Airway epithelial cell (primary cell): Measurements from ENCODE around the gene SUMO3. TPM values are rescaled to one million over a fixed set of nuclear protein-coding genes. Genes with fewer than 3 reads are reported as not detected.

Experiments used
- total RNA-seq: library from RNA; depleted of rRNA; stranded (reverse); fragments of >200 nt; gene quantifications from 2 replicates; pipeline ENCODE4 v1.2.3, GENCODE V29; 2015

SUMO3 gene
- 74.9 and 75.6 TPM in 2 replicates for total RNA-seq

DNA sequence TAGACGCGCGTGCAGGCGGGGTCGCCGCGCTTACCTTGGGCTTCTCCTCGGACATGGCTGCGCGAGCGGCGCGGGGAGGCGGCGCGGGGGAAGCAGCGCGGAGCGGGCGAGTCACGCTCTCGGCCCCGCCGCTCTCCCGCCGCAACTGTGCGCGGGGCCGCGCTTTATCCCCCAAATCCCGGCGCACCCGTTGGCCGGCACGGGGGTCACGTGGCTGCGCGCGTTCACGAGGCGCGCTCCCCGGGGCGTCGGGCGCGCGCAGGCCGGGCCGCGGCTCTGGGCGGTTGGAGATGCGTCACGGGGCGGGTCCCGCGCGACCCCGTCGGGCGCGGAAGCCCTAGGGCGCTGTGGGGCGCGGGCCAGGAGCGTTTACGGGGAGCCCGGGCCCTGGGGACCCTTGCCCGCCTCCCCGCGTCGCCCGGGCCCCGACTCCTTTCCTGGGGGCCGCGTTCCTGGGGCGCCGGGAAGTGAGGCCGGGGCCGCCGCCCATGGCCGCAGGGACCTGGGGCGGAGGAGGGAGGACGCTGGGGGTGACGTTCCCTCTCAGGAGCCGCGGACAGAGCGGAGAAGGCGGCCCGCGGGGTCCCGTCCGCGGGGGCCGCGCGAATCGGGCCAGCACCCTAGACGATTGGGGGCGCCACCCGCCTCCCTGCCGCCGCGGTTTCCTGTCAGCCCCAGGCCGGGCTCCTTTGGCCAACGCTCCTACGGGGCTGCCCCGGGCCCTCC lies at the start of gene SUMO3:
Gene SUMO3, minus strand, starts transcription at position 149 of the 726 bp plus-strand sequence. Its CDS starts 94 bp downstream, at position 55.

DNA sequence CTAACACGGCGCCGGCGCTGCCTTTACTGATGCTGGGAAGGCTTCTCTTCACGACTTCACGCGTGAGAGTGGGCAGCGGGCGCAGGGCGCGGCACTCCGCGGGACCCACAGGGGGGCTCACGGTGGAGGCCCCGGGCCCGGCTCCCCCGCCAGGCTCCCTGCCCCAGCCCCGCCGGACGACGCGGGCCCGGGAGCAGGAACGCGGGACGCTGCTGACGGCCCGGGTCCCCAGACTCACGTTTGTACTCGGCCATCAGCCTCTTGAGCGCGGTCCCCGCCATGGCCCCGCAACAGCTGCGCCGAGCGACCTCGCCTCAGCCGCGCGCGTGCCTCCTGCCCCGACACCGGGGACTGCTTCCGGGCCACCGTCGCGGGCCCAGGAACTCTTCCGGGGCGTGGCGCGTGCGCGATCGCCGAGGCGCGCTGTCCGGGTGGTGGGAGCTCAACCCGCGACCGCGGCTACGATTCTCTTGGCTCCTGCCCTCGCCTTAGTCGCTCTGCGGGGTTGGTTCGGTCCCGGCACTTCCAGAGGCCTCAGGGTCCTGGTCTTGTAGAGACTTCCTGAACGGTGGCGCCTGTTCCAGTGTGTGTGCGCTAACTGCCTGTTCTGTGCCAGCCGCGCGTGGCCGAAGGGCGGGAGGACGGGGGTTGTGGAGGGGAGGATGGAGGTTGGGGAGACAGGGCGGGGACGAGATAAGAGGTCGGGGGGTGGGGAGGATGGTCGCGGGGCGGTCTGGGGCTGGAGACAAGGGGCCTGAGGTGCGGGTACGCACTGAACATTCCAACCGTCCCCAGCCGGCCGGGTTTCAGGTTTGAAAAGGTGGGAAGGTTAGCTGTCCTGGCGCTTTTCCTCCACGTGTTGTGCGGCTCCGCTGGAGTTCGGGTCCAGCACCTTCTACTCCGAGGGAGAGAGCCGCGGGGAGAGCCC lies 16.1 kb downstream of the SUMO3 start, which contains the start of gene UBE2G2:
Gene UBE2G2, minus strand, starts transcription at position 353 of the 928 bp plus-strand sequence. Its CDS starts 72 bp downstream, at position 281.

Other genes with a start within 250 kb of the SUMO3 start
- not detected in 2 replicates for gene KRTAP10-4, start 244.3 kb downstream of the SUMO3 start, total RNA-seq
- not detected in 2 replicates for gene KRTAP10-5, start 237.5 kb downstream of the SUMO3 start, total RNA-seq
- gene KRTAP10-6, start 225.6 kb downstream of the SUMO3 start, total RNA-seq, result not detected in 2 replicates
- not detected in 2 replicates for gene KRTAP10-7, start 217.5 kb downstream of the SUMO3 start, total RNA-seq
- gene KRTAP10-8, start 206.0 kb downstream of the SUMO3 start, total RNA-seq, result not detected in 2 replicates
- gene KRTAP10-9, start 191.0 kb downstream of the SUMO3 start, total RNA-seq, result not detected in 2 replicates
- not detected in 2 replicates for gene KRTAP10-10, start 180.7 kb downstream of the SUMO3 start, total RNA-seq
- gene KRTAP10-11, start 171.6 kb downstream of the SUMO3 start, total RNA-seq, result not detected in 2 replicates
- gene KRTAP12-4, start 163.4 kb downstream of the SUMO3 start, total RNA-seq, result not detected in 2 replicates
- gene KRTAP12-3, start 160.1 kb downstream of the SUMO3 start, total RNA-seq, result not detected in 2 replicates
- gene KRTAP12-2, start 151.1 kb downstream of the SUMO3 start, total RNA-seq, result not detected in 2 replicates
- gene KRTAP12-1, start 135.9 kb downstream of the SUMO3 start, total RNA-seq, result not detected in 2 replicates
- gene KRTAP10-12, start 120.9 kb downstream of the SUMO3 start, total RNA-seq, result not detected in 2 replicates
- not detected in 2 replicates for gene TSPEAR, start 106.5 kb downstream of the SUMO3 start, total RNA-seq
- gene UBE2G2, start 16.2 kb downstream of the SUMO3 start, total RNA-seq, result 39.3 and 43.9 TPM in 2 replicates
- 96.2 and 122 TPM in 2 replicates for gene PTTG1IP, start 55.6 kb upstream of the SUMO3 start, total RNA-seq
- gene ITGB2, start 102.8 kb upstream of the SUMO3 start, total RNA-seq, result 0.42 TPM in 1 of 2 replicates, not detected in the other
- gene SLX9, start 122.0 kb upstream of the SUMO3 start, total RNA-seq, result 30.8 and 37.9 TPM in 2 replicates